Stimulated activated CD4-positive, alpha-beta T cell treated with anti-CD3 and anti-CD28 coated beads, Interleukin-12 subunit alpha, Interleukin-12 subunit beta, amount 100 ng/mL, for 48 hours (primary cell): Measurements from ENCODE around the gene PCDHGC3.

Source experiments
- DNase-seq, 3 donors: peaks; one replicate each; pipeline ENCODE4 v3.0.0-alpha.2; 2020; ENCODE audit warnings: low read depth in 2 of 3, low spot score in 1 of 3

Gene PCDHGC3

DNA sequence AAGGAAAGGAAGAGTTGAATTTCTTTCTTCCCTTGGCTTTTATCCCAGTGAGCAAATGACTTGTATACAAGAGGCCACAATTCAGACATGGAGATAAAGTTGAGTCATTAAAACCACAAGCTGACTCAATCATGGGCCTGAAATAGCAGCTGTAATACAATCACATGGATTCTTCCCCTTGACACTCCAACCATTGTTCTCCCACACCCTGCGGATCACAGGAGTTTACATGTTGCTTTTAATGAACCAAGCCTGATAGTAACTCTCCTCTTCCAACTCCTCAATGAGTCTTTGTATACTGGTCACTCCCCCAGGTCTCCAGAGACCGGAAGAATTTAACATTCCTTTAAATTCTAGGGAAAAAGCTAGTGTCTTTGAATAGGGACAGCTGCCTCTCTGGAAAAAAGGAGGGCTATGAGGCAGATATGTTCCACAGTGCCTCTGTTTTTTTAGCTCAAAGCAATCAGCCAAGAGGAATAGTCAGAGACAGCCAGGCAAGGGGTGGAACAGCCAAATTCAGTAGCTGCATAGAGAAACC, 45.5 kb downstream of the PCDHGC3 start:
- DNase-seq: no peak

DNA sequence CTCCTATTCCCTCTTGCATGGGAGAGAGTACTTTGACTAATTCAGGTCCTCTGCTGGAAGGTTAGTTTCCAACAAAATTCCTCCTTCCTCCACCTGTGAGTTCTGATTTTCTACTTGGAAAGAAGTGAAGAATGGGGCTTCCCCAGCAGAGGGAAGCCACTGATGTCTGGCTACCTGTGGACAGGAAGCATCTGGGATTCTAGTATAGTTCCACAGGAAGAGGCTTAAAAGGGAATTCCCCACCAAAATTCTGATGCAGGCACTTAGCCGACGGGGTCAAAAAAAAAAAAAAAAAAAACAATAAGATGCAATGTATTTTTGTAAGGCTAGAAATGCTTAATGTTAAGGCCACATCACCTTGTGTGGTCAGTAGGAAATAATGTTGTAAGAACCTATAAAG, 46.5 kb downstream of the PCDHGC3 start:
- DNase-seq: no peak

GRCh38 chr5:141523991-141524390, 48.2 kb downstream of the PCDHGC3 start:
- DNase-seq: no peak

DNA sequence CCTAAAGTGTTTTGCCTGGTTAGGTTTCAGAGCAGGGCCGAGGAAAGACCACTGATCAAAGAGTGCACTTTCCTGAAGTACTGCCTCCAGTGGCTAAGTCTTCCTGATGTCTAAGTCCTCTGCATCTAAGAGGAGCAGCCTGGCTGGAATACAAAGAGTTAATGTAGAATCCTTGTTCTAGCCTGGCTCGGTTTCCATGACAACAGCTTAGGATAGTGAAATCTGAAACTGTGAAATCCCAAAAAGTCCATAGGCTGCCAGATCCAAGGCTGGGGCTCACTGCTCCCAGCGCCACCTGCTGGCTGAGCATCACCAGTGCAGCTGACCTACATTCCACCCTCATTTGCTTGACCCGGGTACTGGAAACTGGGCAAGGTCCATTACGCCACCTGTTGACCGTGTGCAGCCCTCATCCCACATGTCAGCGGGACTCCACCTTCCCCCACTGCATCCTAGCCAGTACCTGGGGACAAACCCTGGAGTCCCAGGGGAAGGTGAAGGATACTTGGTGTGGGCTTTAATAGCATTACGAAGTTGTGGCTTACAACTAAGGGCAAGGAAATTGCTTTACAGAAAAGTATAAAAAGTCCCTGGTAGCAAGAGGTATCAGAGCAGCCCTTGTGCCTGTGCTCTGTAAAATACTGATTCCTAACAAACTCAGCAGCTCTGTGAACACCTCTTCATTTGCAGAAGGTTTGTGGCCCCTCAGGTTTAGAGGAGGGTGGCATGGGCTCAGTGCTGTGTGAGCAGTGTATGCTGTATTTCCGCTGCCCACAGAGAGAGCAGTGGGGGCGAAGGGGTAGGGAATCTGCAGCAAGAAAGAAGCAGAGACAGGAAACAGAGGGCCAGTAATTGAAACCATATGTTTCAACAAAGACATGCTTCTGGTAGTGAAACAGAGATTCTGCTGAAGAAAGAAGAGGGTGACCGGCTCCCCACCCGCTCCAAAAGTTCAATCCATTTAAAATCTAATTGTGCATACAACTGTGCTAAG, 49.1 kb downstream of the PCDHGC3 start:
- DNase-seq: peak in 1 of 3 donors; percentile 38

GRCh38 chr5:141525653-141526052, 49.9 kb downstream of the PCDHGC3 start:
- no peak for DNase-seq

DNA sequence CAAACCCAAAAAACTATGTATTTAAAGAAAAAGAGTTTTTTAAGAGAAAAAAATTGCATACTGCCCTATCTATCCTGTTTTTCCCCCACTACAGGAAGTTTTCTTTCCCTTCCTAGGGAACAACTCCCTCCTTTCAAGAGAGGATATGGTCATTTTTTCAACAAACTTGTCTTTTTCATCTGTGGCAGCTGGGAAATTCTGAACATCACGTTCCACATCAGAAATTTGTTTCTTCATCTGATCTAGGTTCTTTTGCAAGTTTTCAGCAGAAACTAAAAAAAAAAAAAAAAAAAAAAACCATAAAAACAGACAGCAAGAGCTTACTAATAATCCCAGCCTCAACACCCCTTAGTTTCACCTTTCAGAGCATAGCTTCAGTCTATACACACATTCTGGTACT, 51.7 kb downstream of the PCDHGC3 start:
- no peak for DNase-seq
